HG03460 (cell line): Measurements from ENCODE around the gene ACP4.

Experiments
- ATAC-seq: cut with Tn5 transposase; IDR thresholded peaks from one replicate; pipeline ENCODE4 v1.9.1; 2021; ENCODE audit not compliant: unreplicated experiment

ACP4 gene

DNA sequence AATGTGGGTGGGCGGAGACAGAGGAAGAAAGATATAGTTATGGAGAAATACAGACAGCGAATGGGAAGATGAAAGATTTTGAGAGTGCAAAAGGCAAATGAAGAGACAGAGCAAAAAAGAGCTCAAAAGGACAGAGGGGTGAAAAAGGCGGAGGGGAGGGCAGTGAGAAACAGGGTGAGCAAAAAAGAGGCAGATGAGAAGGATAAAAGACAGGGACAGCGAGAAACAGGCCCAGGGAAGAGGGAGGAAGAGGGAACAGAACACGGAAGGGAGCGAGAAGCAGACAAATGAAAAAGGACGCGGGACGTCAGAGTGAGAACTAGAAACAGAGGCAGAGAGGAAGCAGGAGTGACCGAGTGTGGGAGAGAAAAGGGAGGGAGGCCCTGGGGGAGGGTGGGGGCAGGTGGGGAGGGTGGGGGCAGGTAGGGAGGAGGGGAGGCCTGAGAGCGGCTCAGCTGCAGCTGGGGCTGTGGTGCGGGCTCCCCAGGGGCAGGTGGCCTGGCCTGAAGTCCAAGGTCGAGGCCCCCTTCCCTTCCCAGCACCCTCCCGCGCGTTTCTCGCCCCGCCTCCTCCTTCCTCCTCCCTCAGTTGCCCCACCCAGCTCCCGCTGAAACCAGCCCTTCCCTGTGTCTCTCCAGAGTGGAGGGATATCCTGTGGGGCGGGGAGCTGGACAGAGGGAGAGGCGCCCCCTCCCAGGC lies 30.5 kb downstream of the ACP4 start:
- no peak for ATAC-seq

DNA sequence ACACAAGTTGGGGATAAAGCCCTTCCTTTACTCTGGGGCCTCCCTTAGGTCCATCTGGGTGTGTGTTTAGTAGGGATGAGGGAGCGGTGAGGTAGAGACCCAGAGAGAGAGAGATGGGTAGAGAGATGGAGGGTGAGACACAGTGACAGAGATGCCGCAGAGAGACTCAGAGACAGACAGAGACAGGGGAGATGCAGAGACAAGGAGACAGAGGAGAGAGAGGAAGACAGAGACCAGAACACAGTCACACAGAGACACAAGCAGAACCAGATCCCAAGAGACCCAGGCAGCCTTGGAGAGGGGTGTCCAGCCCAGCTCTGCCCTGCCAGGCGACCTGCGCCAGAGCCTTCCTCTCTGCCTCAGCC lies 31.0 kb downstream of the ACP4 start:
- no peak for ATAC-seq

DNA sequence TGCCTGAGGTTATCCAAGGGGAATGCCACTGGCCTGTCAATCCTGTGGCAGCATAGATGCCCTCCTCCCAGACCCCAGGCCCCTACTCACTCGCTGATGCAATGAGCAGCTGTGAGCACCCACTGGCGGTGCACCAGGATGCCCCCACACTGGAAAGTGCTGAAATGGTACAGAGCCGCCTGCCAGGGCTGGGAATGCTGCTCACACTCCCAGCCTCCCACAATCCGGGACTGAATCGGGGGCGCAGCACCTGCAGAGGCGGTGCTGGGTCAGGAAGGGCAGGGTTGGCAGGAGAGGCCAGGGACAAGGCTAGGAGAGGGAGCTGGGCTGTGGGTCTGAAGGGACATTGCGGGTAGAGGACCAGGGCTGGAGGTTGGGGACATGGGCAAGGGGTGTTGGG lies 31.4 kb downstream of the ACP4 start:
- no peak for ATAC-seq

DNA sequence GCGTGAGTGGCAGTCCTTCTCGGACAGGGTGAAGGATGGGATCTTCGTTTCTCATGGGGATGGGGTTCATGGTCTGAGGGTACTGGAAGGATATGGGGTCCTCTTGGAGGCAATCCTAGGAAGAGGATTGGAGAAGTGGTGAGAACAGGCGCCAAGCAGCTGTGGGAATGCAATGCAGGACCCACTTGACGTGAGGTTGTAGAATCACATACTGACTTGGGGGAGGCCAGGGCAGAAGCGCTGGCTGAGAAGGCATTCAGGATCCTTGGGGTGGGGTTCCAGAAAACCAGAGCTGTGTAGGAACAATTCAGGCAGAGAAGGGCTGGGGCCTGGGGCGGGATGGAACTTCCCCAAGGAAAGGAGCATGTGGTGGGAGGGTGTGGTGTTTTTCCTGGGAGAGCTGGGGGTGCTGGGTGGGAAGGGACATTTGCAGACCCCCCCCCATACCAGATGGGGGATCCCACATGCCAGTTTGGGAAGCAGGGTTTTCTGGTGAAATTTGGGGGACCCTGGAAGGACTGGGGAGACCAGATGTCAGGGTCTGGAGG lies 32.5 kb downstream of the ACP4 start:
- ATAC-seq: no peak

DNA sequence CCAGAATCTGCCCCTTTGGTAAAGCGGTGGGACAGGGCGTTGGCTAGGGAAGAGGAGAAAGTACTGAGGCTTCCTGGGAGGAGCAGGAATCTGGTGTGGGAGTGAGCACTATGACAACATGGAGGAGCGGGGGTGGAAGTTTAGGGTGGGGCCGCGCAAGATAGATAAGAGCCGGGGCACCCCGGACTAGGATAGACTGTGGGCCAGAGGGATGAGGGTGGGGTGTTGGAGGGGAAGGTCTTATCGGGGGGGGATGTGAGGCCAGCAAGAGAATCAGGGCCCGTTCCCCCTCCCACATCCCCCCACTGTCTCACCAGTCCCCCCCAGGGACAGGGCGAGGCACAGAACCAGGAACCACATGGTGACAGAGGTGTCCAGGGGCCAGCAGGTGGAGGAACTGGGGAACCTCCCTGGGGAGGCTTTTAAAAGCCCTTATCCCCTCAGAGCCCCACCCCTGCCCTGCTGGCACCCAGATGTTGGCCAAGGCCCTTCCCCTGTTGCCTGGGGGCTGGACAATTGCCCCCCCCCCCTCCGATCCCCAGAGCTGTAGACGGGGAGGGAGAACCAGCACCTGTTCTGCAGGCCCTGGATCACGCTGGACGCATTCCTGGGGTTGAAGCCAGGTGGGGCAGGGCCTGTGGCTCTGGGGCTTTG lies 33.3 kb downstream of the ACP4 start, which contains the start of gene KLK1:
Gene KLK1, minus strand, starts transcription at position 399 of the 654 bp plus-strand sequence. Its CDS starts 39 bp downstream, at position 360.
- ATAC-seq: no peak

DNA sequence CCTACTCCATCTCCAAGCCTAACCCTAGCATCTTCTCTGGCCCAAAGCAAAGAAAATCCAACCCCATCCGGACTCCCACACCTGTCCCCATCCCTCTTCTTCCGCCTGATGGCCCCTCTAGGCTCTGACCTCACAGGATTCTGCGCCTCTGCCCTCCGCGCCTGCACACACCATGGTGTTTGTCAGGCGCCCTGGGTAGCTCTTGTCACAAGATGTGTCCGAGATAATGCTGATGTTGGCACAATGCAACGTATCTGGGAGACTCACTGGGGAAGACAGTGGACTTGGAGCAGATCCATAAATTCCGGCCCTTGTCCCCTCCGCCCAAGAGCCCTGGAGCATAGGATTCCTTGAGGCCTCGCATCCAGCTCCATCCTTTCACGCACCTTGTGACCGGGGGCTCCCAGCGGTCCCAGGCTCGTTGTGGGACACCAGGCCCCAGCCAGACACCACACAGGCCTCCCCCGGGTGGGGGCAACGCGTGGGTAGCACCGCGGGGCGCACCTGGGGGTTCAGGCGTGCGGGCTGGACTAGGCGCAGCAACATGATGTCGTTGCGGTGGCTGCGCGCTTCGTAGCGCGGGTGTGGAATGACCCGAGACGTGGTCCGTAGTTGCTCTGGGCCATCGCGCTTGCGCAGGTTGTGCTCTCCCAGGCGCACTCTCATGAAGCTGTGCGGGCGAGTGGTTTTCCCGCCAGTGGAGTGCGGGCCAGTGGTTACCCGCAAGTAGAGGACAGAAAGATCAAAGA lies 36.5 kb downstream of the ACP4 start:
- no peak for ATAC-seq

DNA sequence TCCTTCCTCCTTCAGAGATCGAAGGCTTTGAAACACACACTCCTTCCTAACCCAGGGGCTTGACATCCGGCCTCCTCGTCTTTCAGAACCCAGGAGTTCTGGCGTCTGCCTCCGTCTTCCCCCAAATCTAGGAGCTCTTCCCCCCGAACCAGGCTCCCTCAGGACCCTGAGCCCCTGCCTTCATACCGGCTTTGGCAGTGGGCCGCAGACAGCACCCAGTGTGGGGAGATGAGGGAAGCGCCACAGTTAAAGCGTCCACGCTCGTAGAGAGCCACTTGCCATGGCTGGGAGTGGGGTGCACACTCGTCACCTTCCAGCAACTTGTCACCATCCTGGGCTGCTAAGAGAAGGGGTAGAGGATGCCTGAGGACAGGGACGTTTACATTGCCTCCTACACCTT lies 37.3 kb downstream of the ACP4 start:
- no peak for ATAC-seq

DNA sequence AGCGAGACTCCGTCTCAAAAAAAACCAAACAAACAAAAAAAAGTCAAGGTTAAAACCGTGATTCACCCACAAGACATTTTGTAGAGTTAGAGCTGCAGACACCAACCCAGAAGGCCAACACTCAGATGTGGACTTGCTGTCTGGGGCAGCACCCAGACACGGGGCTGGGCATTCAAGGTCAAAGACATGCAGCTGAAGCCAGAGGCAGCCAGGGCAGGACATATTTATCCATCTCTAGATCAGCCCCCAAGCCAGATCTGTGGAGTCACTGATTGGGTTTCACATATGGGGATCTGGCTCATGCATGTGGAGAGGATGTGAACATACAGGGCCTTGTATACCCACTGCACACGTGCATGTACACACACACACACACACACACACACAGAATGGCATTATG lies 39.6 kb downstream of the ACP4 start:
- ATAC-seq: no peak

DNA sequence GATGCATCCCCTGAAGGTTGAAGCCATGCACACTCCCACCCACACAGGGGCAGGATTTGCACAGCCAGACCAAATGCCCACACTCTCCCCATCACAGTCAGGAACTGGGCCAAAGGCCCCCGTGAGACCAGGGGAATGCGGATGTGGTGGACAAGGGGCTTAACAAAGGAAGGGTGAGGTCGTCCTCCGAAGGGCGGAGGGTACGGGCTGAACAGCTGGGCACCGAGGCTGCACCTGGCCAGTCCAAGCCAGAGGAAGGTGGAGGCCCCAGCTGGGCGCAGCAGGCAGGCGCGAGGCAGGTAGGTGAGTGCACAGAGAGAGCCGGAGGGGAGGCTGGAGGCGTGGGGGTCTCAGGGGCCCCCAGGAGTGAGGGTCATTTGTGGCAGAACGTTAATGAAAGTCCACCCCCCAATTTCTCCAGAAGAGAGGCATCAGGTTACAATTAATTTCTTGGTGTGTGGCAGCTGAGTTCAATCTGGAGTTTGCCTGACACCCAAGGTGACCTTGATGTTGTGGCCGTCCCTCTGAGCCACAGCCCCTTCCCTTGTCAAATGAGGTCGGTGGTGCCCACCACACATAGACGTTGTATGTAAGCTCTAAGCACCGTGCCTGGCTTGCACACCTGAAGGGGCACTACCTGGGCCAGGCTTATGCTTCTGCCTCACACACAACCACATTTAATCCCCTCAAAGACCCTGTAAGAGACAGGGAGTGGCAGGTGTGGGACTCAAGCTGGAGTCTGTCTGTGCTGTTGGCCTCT lies 40.2 kb downstream of the ACP4 start:
- no peak for ATAC-seq

DNA sequence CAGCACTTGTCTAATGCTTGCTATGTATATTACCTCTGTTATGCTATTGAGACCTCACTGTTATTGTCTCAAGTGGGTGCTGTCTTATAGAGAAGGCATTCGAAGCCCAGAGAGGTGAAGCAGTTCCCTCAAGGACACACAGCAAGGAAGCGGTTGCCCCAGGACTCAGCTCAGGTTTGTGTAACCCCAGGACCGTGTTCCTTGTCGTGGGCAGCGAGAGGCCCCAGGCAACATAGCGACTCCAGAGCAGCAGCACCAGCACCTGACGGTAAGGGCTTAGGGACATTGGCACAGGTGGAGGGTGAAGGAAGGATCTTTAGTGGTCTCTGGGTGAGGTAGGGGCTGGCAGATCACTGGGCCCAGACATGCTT lies 40.8 kb downstream of the ACP4 start:
- ATAC-seq: no peak

DNA sequence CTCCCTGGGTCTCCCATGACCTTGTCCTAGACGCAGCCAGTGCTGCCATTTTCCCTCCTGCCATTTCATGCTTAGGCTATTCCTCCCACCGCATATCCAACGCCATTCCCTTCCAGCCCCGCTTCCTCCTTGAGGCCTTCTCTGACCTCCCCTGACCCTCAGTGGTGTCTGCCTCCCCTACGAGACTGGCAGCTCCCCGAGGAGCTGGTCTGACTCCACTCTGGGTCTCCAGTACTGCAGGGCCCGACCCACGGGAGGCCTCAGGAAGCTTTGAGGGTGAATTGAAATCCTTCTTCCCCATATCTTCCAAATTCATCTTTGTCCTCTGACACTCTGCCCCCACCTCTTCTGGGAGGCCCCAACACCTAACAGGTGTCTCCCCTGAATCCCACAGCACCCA lies 42.5 kb downstream of the ACP4 start:
- ATAC-seq: no peak

DNA sequence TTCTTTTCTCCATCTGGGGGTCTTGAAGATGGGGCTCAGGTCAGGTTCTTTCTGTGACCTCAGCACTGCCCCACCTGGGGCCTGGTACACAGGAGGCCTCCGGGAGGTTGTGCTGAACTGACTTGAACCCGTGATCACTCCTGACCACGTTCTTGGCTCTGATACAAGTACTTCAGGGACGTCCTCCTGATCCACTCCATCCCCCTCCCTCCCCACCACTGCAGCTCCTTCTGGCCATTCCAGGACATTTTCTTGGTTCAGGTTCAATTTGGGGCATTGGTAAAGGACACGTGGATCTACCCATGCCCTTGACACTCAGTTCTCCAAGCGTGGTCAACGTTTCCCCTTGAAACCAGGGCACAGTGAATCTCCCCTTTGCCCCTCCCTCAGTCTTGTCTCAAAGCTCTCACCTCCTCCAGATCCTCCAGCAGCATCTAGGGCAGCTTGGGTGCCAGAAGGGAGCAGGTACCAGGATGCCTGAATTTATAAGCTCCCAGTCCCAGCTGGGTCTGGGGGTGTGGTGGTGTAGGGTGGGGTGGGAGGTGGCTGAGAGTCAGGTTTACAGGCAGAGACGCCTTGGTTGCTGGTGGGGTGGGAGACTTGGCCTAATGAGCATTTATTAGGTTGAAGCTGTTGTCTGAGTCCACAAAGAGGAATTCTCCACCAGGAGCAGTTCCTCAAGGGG lies 43.0 kb downstream of the ACP4 start, which contains the start of gene KLK15:
Gene KLK15, minus strand, starts transcription at position 458 of the 685 bp plus-strand sequence. CDS start 2,082 bp downstream, outside the sequence.
- no peak for ATAC-seq

DNA sequence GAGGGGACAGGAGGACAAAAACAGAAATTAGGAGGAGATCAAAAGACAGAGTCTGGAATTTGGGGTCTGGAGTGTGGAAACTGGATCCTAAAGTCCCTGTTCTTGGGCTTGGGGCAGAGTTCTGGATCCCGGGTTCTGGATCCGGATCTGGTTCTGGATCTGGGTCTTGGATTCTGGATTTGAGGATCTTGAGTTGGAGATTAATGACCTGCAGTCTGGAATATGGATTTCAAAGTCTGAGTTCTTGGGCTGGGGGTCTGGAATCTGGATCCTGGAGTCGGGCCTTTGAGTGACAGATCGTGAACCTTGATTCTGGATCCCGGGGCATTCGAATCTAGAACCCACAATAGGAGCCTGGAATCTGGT lies 43.6 kb downstream of the ACP4 start:
- no peak for ATAC-seq

DNA sequence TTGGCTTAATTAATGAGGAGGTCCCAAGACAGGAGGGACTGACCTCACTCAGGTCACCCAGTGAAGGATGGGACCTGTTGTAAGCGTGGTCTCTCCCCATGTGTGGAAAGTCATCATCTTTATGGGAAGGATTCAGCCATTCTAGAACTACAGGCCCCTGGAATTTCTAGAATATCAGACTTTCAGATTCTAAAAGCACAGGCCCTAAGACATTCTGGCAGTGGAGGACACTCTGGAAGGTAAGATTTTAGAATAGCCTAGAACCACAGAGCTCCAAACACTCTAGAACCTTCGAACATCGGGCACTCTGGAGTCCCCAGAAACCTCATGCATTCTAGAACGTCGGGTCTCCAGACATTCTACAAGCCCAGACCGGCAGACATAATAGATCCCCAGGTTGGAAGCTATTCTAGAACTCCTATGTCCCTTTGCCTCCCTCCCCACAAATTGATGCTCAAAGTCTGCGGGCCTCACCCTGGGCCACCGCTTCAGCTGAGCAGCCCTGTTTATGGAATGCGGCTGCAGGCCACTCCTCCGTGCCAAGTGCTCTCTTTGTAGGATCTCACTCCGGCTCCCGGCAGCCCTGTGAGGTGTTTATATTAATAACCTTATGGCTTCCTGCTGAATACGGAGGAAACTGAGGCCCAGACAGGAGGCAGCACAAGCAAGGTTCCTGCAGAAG lies 45.0 kb downstream of the ACP4 start:
- ATAC-seq: no peak

DNA sequence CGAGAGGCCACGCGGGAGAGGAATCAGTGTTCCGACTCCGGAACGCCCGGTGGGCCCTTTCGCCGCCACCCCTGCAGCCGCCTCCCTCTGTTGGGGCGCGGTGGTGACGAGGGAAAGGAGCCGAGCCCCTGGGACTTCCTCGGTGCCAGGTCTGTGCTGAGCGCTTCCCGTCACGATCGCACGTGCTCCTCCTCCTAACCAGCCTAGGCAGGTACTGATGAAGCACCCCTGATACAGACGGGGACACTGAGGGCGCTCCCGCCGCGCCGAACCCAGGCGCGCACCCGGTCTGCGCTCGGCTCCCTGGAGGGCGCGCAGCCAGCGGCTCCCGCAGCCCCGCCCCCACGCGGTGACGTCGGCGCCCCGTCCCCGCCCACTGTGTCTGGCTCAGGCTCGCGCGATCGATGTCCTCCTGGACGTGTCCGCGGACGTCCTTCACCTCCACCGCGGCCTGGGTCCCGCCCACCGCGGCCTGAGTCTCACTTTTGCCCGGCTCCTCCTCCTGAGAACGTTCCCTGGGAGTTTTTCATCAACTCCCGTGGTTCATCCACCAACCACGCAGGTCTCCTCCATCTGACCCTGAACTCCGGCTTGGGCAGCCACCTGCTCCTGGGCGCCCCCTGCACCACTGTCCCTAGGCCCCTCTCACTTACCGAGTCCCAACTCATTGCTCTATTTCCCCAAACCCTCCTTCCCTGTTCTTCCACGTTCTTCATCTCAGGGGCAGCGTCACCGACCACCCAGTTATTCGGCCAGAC lies 45.7 kb downstream of the ACP4 start:
- no peak for ATAC-seq

DNA sequence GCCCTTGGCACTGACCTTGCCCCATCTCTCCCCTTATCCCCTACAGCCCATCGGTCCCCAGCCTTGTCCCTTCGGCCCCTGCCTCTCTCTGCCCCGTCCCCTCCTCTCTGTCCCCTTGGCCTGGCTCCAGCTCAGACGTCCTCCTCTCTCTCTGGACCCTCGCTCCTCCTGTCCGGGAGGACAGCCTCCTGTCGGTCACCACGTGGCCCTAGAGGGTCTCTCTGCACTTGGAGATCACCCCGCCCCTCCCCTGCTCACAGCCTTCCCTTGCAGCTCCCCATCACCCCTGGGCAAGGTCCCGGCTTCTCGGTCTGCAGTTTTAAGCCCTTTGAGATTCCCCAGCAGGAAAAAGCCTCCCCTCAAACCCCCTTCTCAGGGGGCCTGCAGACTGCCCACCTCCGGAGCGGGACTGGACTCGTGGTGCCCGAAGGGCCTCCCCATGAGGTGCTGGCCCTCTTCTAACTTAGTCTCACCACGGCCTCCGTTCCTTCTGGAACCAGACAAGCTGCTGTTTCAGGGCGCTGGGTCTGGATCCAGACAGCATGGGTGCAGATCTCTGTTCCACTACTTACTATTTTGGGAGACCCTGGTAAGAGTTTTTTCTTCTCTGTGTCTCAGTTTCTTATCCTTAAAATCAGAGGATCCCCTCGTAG lies 46.5 kb downstream of the ACP4 start:
- no peak for ATAC-seq

DNA sequence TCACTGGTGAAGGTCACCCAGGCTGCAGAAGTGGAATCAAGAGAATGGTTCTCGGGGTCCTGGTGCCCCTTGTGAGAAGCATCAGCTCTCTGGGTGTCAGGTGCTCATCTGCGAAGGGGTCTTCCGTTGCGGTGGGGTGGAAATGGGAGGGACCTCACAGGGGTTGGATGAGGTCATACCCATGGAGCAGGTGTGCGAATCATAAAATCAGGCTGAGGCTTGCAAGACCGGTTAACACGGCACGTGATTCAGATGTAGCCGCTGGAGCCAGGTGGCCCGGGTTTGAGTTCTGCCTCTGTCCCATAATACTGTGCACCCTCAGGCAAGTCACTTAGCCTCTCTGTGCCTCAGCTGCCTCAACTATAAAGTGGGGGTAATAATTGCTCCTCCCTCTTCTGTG lies 47.1 kb downstream of the ACP4 start:
- ATAC-seq: no peak

DNA sequence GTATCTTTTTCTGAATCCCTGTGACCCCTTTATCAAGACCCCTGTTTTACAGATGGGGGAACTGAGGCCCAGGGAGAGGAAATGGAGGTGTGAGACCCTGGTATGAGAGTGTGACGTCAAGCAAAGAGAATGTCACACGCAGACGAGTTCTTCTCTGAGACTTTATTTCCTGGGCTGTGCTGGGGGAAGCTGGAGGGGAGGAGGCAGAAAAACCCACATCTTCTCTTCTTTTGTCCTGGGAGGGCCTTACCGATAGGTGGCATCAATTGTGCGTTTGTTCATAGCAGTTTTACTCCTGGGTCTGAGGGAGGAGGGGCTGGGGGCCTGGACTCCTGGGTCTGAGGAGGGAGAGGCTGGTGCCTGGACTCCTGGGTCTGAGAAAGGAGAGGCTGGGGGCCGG lies 48.0 kb downstream of the ACP4 start:
- ATAC-seq: no peak
